ENCODE measurements around the gene TBCD. TPM values are rescaled to one million over a fixed set of nuclear protein-coding genes. Genes with fewer than 3 reads are reported as not detected.

The TBCD gene
- total and polyA plus RNA-seq, 8 donors, result 28.7 to 161 (median 40.0) TPM

- WGBS, 2 donors, result 92 to 94% methylated on average over 16 of the region's 16 CpGs
- no peak overlapping the region for H3K27ac ChIP-seq
Observed at GRCh38 chr17:82822281-82822680, 70.4 kb downstream of the TBCD start.

GRCh38 chr17:82823004-82823403 is 71.1 kb downstream of the TBCD start:
- WGBS, 2 donors, result 83 to 88% methylated on average over 5 of the region's 5 CpGs
- Histone ChIP-seq H3K27me3 (no peaks in the 10 kb centered on the region), H3K9me3 (no peaks in the 10 kb centered on the region), H3K4me1 (no peaks in the 10 kb centered on the region), H3K27ac (no peak overlapping the region), H3K36me3 (peaks cover 0 to 5% (median 0%) of the 10 kb centered on the region in 3 donors), H3K4me3 (no peak overlapping the region)
- DNase-seq, result no peak
- FAIRE-seq, result no peak
- intact Hi-C loops (cut with DNase I), result no loop called here
- TF ChIP-seq CTCF (IDR thresholded peaks at IDR 0.05), result no peak
- no peak for ATAC-seq

More at GRCh38 chr17:82822281-82822680, 70.4 kb downstream of the TBCD start:
- no peaks in the 10 kb centered on the region for H3K9me3 ChIP-seq
- FAIRE-seq (no peak), ATAC-seq (no peak), DNase-seq (no peak)
- H3K4me1 ChIP-seq, result no peaks in the 10 kb centered on the region
- H3K36me3 ChIP-seq, result peaks cover 0 to 6% (median 0%) of the 10 kb centered on the region in 3 donors
- intact Hi-C loops (cut with DNase I), result no loop called here
- TF ChIP-seq CTCF (IDR thresholded peaks at IDR 0.05), result no peak
- no peaks in the 10 kb centered on the region for H3K27me3 ChIP-seq
- no peak overlapping the region for H3K4me3 ChIP-seq

GRCh38 chr17:82825540-82826124 is 73.8 kb downstream of the TBCD start:
- 97 to 98% methylated on average over 8 of the region's 8 CpGs for WGBS, 2 donors
- no peak for DNase-seq
- Histone ChIP-seq H3K27ac (no peak overlapping the region), H3K4me3 (no peak overlapping the region), H3K4me1 (no peaks in the 10 kb centered on the region), H3K9me3 (no peaks in the 10 kb centered on the region), H3K27me3 (no peaks in the 10 kb centered on the region), H3K36me3 (no peaks in the 10 kb centered on the region)
- intact Hi-C loops (cut with DNase I), result no loop called here
- no peak for ATAC-seq
- no peak for TF ChIP-seq CTCF (IDR thresholded peaks at IDR 0.05)
- no peak for FAIRE-seq

GRCh38 chr17:82826211-82826610 is 74.3 kb downstream of the TBCD start:
- DNase-seq (no peak), FAIRE-seq (no peak), ATAC-seq (no peak)
- TF ChIP-seq CTCF (IDR thresholded peaks at IDR 0.05), result no peak
- intact Hi-C loops (cut with DNase I), result no loop called here
- H3K27me3 ChIP-seq, result no peaks in the 10 kb centered on the region
- H3K4me1 ChIP-seq, result no peaks in the 10 kb centered on the region
- no peak overlapping the region for H3K4me3 ChIP-seq
- no peaks in the 10 kb centered on the region for H3K9me3 ChIP-seq
- no peaks in the 10 kb centered on the region for H3K36me3 ChIP-seq
- H3K27ac ChIP-seq, result no peak overlapping the region

GRCh38 chr17:82826956-82827355 is 75.1 kb downstream of the TBCD start:
- no peak for TF ChIP-seq CTCF (IDR thresholded peaks at IDR 0.05)
- ATAC-seq (no peak), DNase-seq (no peak), FAIRE-seq (no peak)
- Histone ChIP-seq H3K4me1 (no peaks in the 10 kb centered on the region), H3K9me3 (no peaks in the 10 kb centered on the region), H3K36me3 (no peaks in the 10 kb centered on the region), H3K4me3 (no peak overlapping the region), H3K27ac (no peak overlapping the region), H3K27me3 (no peaks in the 10 kb centered on the region)
- intact Hi-C loops (cut with DNase I), result no loop called here
- 90 to 91% methylated on average over 7 of the region's 7 CpGs for WGBS, 2 donors
